GM12892 (cell line): ENCODE results near the gene USP10.

Experiments
- POLR2A ChIP-seq: IDR thresholded peaks from 2 replicates; pipeline ENCODE4 v1.6.1; 2011; ENCODE audit warnings: low read depth, low read length, control low read depth
- POLR2AphosphoS5 ChIP-seq: IDR thresholded peaks from 2 replicates; pipeline ENCODE4 v1.6.1; 2011; ENCODE audit warnings: low read depth, low read length, control low read depth
- TAF1 ChIP-seq: IDR thresholded peaks from 2 replicates; pipeline ENCODE4 v1.6.1; 2011; ENCODE audit warnings: low read depth, mild to moderate bottlenecking, control low read depth, low read length, borderline replicate concordance

DNA sequence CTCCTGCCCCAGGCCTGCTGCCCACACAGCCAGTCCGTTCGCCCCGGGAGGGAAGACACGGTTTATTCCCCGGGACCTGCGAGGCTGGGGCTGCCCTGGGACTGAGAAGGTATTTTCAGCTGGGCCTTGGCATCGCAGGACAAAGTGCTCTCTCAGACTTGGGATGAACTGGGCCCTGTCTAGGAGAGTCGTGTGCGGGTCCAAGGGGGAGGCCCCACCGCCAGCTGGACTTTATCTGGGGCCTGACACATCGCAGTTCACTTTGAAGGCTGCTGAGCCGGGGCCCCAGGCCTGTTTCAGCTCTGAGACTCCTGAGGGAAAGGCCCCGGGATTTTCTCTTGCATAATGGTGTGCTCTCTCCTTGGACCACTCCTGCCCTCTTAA, 126.8 kb downstream of the USP10 start:
- no peak for TF ChIP-seq POLR2AphosphoS5
- TF ChIP-seq POLR2A = no peak
- no peak for TF ChIP-seq TAF1
